Type B pancreatic cell (in vitro differentiated cells): Measurements from ENCODE around the gene CFAP73. TPM values are rescaled to one million over a fixed set of nuclear protein-coding genes. Genes with fewer than 3 reads are reported as not detected.
"Not testable (repeated sequence)": the region's sequence is repeated elsewhere in the genome, so short reads cannot be mapped to it uniquely, and the experiment has no call there.

Experiments
- DNase-seq: peaks from one replicate; pipeline ENCODE4 v3.0.0; 2021; ENCODE audit warnings: mixed read lengths; ENCODE audit not compliant: unreplicated experiment; ENCODE audit errors: extremely low spot score
- H3K27ac Mint-ChIP-seq: 2 replicates; pipeline ENCODE4 v1.8.0; 2021; ENCODE audit warnings: mild to moderate bottlenecking, mixed read lengths
- H3K27me3 Mint-ChIP-seq: 2 replicates; pipeline ENCODE4 v1.8.0; 2021; ENCODE audit warnings: mixed read lengths
- H3K36me3 Mint-ChIP-seq: 2 replicates; pipeline ENCODE4 v1.8.0; 2021; ENCODE audit warnings: mixed read lengths
- H3K4me1 Mint-ChIP-seq: one replicate; pipeline ENCODE4 v1.8.0; 2021; ENCODE audit warnings: mixed read lengths; ENCODE audit not compliant: unreplicated experiment
- H3K4me3 Mint-ChIP-seq: 2 replicates; pipeline ENCODE4 v1.8.0; 2021; ENCODE audit warnings: mild to moderate bottlenecking, mixed read lengths
- H3K9me3 Mint-ChIP-seq: 2 replicates; pipeline ENCODE4 v1.8.0; 2021; ENCODE audit warnings: mixed read lengths
- CTCF ChIP-seq: fragments of 200-600 bp; sonication (generic); conservative IDR thresholded peaks from 2 replicates; pipeline ENCODE4 v1.5.0; 2021; ENCODE audit warnings: antibody characterized with exemption, mild to moderate bottlenecking
- total RNA-seq: library from RNA; stranded (reverse); gene quantifications from 2 replicates; pipeline ENCODE4 v1.2.1, GENCODE V29; 2021; ENCODE audit warnings: low replicate concordance

The CFAP73 gene
- total RNA-seq, 1 donor from 2014 or later, result 0.27 TPM

GRCh38 chr12:113115455-113116126, 33.9 kb upstream of the CFAP73 start:
- no peak for DNase-seq
- H3K4me1 Mint-ChIP-seq, result no peaks in the 10 kb centered on the region
- H3K27me3 Mint-ChIP-seq, result peaks cover 13% of the 10 kb centered on the region
- TF ChIP-seq CTCF, result no peak
- H3K27ac Mint-ChIP-seq, result no peak overlapping the region
- H3K9me3 Mint-ChIP-seq, result no peaks in the 10 kb centered on the region
- H3K4me3 Mint-ChIP-seq, result no peak overlapping the region
- H3K36me3 Mint-ChIP-seq, result no peaks in the 10 kb centered on the region

GRCh38 chr12:113116875-113117274, 32.6 kb upstream of the CFAP73 start:
- no peaks in the 10 kb centered on the region for H3K9me3 Mint-ChIP-seq
- no peak overlapping the region for H3K27ac Mint-ChIP-seq
- H3K27me3 Mint-ChIP-seq, result peaks cover 13% of the 10 kb centered on the region
- no peaks in the 10 kb centered on the region for H3K4me1 Mint-ChIP-seq
- no peak for TF ChIP-seq CTCF
- no peak overlapping the region for H3K4me3 Mint-ChIP-seq
- H3K36me3 Mint-ChIP-seq, result no peaks in the 10 kb centered on the region
- no peak for DNase-seq

GRCh38 chr12:113117684-113118083, 31.8 kb upstream of the CFAP73 start:
- not testable (repeated sequence) for H3K27ac Mint-ChIP-seq, DNase-seq, H3K4me1 Mint-ChIP-seq, H3K9me3 Mint-ChIP-seq, H3K4me3 Mint-ChIP-seq, H3K27me3 Mint-ChIP-seq, H3K36me3 Mint-ChIP-seq

- no peak for TF ChIP-seq CTCF
- Mint-ChIP-seq H3K4me1 (no peaks in the 10 kb centered on the region), H3K27me3 (peaks cover 10% of the 10 kb centered on the region), H3K36me3 (no peaks in the 10 kb centered on the region), H3K9me3 (no peaks in the 10 kb centered on the region), H3K4me3 (no peak overlapping the region), H3K27ac (no peak overlapping the region)
- DNase-seq, result no peak
Measured at GRCh38 chr12:113118142-113118541, 31.4 kb upstream of the CFAP73 start.

- H3K36me3 Mint-ChIP-seq, result no peaks in the 10 kb centered on the region
- peaks cover 10% of the 10 kb centered on the region for H3K27me3 Mint-ChIP-seq
- no peaks in the 10 kb centered on the region for H3K4me1 Mint-ChIP-seq
- no peak for TF ChIP-seq CTCF
- H3K27ac Mint-ChIP-seq, result no peak overlapping the region
- DNase-seq, result no peak
- H3K4me3 Mint-ChIP-seq, result no peak overlapping the region
- no peaks in the 10 kb centered on the region for H3K9me3 Mint-ChIP-seq
Measured at GRCh38 chr12:113119980-113120669, 29.4 kb upstream of the CFAP73 start.

- no peak overlapping the region for H3K4me3 Mint-ChIP-seq
- H3K4me1 Mint-ChIP-seq, result no peaks in the 10 kb centered on the region
- no peak for DNase-seq
- no peaks in the 10 kb centered on the region for H3K9me3 Mint-ChIP-seq
- TF ChIP-seq CTCF, result no peak
- no peak overlapping the region for H3K27ac Mint-ChIP-seq
- H3K27me3 Mint-ChIP-seq, result peaks cover 10% of the 10 kb centered on the region
- no peaks in the 10 kb centered on the region for H3K36me3 Mint-ChIP-seq
Measured at GRCh38 chr12:113120670-113121370, 28.7 kb upstream of the CFAP73 start.
